Activated CD4-positive, alpha-beta T cell treated with anti-CD3 and anti-CD28 coated beads, Interleukin-2, amount 50 U/mL, for 16 hours (primary cell): ENCODE measurements around the gene TPPP2.

ENCODE experiments used
- DNase-seq: peaks from one replicate; pipeline ENCODE4 v3.0.0-alpha.2; 2020

Gene TPPP2

GRCh38 chr14:21059842-21060613 lies 30.0 kb downstream of the TPPP2 start:
- DNase-seq = no peak

DNA sequence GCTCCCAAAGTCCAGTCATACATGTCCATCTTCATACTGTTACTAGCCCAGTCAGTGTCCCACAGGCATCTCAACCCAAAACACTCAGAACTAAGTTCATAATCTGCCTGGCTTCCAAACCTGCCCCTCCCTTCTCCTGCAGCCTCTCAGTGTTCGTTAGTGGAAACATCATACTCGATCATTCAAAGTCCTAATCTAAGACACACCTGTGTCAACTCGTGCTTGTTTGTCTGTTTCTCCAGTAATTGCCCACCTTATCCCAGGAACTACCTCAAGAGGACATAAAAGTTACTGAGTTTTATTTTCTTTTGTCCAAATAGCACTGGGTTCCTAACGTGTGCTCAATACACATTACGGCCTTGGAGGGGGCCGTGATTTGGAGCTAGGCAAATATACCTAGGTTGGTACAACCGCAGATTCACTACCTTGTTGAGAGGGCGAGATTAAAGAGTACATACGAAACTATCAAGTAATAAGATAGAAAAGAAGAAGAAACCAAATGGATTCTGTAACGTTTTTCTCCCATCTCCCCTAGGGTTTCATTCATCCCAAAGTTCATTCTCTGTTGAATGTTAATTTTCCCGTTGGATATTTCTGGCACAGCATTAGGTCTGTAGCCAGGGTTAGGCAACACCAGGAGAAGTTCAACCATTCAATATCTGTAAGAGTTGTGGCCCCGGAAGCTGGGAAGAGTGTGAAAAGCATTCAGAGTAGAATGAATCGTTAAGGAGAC lies 30.8 kb downstream of the TPPP2 start:
- DNase-seq = no peak

DNA sequence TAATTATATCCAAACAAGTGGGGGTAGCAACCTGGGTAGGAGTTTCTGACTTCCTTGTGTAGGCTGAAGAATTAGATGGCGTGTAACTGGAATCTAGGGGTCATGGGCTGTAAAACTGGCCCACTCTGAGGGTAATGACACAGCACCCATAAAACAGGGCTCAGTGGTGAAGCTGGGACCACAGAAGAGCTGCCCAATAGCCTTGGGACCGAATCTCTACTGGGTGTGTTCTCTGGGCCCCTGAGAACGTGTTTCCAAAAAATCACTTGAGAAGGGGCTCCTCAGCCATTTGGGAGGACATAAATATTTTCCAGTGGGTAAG lies 31.3 kb downstream of the TPPP2 start:
- DNase-seq = no peak

- DNase-seq = no peak
These were observed 33.5 kb downstream of the TPPP2 start for GRCh38 chr14:21063479-21063878.

- no peak for DNase-seq
These were observed 37.0 kb downstream of the TPPP2 start for GRCh38 chr14:21066882-21067502.

GRCh38 chr14:21068521-21069387 lies 38.7 kb downstream of the TPPP2 start:
- peak; percentile 29 for DNase-seq

- DNase-seq = no peak
These were observed 39.5 kb downstream of the TPPP2 start for GRCh38 chr14:21069388-21070082.

- DNase-seq = no peak
These were observed 40.1 kb downstream of the TPPP2 start, which contains the start of gene ARHGEF40 for GRCh38 chr14:21070083-21070609. TSS of gene ARHGEF40 (plus strand) at chr14:21070304. CDS start at chr14:21070397, 93 bp downstream.

- no peak for DNase-seq
These were observed 40.7 kb downstream of the TPPP2 start for GRCh38 chr14:21070610-21071224.

- peak; percentile 61 for DNase-seq
These were observed 41.4 kb downstream of the TPPP2 start for GRCh38 chr14:21071225-21072030.

DNA sequence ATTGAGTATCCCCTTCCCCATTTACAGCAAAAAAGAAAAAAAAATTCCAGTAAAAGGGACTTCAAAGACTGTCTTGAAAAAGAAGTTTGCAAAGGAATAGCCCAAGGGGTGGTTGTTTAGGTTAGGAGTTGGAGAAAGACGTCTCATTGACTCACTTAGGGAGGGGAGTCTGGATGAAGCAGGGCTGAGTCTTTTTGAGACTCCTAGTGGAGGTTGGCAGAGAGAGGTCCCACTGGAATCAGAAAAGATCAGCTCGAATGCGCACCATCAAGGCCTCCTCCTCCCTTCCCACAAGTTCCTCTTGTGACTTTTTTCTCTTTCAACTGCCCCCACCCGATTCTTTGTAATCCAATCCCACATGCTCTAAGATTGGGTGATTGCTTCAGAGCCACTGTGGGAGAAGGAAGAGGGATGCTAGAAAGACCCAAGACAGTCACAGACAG lies 42.0 kb downstream of the TPPP2 start:
- DNase-seq = no peak

DNA sequence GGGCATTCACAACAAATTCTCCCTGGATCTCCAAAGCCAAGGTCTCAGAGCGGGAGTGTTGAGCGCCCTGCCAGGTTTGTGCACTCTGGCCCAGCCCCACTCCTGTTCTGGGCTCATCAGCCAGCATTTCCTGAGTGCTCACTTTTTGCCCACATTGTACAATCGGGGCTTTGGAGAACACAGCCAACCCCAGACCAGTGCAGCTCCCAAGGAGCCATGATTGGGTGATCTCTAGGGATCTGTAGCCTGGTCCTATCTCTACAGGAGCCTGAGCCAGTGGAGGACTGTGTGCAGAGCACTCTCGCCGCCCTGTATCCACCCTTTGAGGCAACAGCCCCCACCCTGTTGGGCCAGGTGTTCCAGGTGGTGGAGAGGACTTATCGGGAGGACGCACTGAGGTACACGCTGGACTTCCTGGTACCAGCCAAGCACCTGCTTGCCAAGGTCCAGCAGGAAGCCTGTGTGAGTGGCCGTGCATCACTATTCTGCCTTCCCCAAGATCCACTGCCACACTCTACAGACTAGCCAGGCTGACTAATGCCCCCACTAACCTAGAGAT lies 42.8 kb downstream of the TPPP2 start:
- no peak for DNase-seq

- no peak for DNase-seq
These were observed 43.9 kb downstream of the TPPP2 start for GRCh38 chr14:21073921-21074320.

GRCh38 chr14:21074398-21075272 lies 44.6 kb downstream of the TPPP2 start:
- DNase-seq = no peak

DNA sequence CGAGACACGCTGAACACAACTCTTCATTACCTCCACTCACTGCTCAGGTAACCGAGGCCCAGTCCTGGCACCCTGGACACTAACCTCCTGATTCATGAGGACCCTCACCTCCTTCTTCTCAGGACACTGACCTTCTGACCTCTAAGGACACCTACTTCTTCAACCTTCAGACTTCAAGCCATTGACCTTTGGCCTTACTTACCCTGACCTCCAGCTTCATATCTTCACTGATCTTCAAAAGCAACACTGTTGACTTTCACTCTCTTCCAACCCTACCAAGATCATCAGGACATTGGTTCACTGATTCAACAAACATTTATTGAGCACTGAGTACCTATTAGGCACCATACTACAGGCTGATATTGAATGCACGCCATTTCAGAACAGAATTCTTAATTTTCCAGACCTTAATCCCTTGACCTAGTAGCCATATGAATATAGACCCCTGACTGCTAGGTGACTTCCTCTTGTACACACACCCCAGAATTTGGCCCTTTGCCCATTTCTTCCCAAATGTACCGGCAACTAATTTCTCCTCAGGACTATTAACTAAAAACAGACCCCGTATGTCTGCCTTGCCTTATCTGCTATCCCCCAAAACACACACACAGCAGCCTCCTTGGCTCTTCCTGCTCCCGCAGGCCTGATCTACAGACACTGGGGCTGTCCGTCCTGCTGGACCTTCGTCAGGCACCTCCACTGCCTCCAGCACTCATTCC lies 45.9 kb downstream of the TPPP2 start:
- no peak for DNase-seq

- no peak for DNase-seq
These were observed 47.7 kb downstream of the TPPP2 start for GRCh38 chr14:21077672-21078071.

GRCh38 chr14:21078287-21078686 lies 48.3 kb downstream of the TPPP2 start:
- DNase-seq = no peak

GRCh38 chr14:21078726-21079125 lies 48.7 kb downstream of the TPPP2 start:
- no peak for DNase-seq
